HepG2 (cell line): ENCODE results near the gene R3HDM4. TPM values are rescaled to one million over a fixed set of nuclear protein-coding genes. Genes with fewer than 3 reads are reported as not detected.

Source experiments
- EP300 ChIP-seq, 3 experiments: sonication (generic) in 1 of 3; formaldehyde crosslinking in 1 of 3; IDR thresholded peaks; 2 replicates each; pipeline versions ENCODE4 v1.5.1 to v1.6.1; 2011 to 2020; ENCODE audit warnings: low read depth in 2 of 3, low read length in 2 of 3, borderline replicate concordance in 1 of 3, improper control_type of control experiment in 1 of 3, mild to moderate bottlenecking in 1 of 3, missing genetic modification reagents in 1 of 3, moderate library complexity in 1 of 3
- ETV5 ChIP-seq: IDR thresholded peaks from 2 replicates; pipeline ENCODE4 v1.6.1; 2018; ENCODE audit warnings: missing biosample characterization, missing genetic modification reagents, inconsistent platforms, borderline replicate concordance
- FOXA3 ChIP-seq: IDR thresholded peaks from 2 replicates; pipeline ENCODE4 v1.6.1; 2016; ENCODE audit warnings: missing genetic modification reagents, missing compliant biosample characterization
- HCFC1 ChIP-seq: fragments of 150-350 bp; IDR thresholded peaks from 2 replicates; pipeline ENCODE4 v1.6.1; 2014; ENCODE audit warnings: low read depth, low read length
- HNF4A ChIP-seq: sonication (generic); formaldehyde crosslinking; IDR thresholded peaks from 2 replicates; pipeline ENCODE4 v1.4.0; 2020; ENCODE audit warnings: missing genetic modification reagents
- TARDBP ChIP-seq: sonication (generic); formaldehyde crosslinking; IDR thresholded peaks from 2 replicates; pipeline ENCODE4 v1.8.0; 2022; ENCODE audit warnings: mild to moderate bottlenecking, missing genetic modification reagents
- TBX2 ChIP-seq: sonication (generic); formaldehyde crosslinking; IDR thresholded peaks from 2 replicates; pipeline ENCODE4 v1.5.0; 2020; ENCODE audit warnings: missing genetic modification reagents, mild to moderate bottlenecking, borderline replicate concordance
- U2AF2 ChIP-seq: fragments of 200-400 bp; formaldehyde crosslinking; IDR thresholded peaks from 2 replicates; pipeline ENCODE4 v1.6.1; 2017; ENCODE audit warnings: low read depth, mild to moderate bottlenecking, low read length
- ZNF234 ChIP-seq: sonication (generic); formaldehyde crosslinking; conservative IDR thresholded peaks from 2 replicates; pipeline ENCODE4 v1.5.1; 2020; ENCODE audit warnings: mild to moderate bottlenecking, missing genetic modification reagents
- ZNF496 ChIP-seq: sonication (generic); formaldehyde crosslinking; IDR thresholded peaks from 2 replicates; pipeline ENCODE4 v1.8.1; 2023; ENCODE audit warnings: mild to moderate bottlenecking, moderate library complexity, missing genetic modification reagents; ENCODE audit not compliant: insufficient replicate concordance
- ZNF549 ChIP-seq: sonication (generic); formaldehyde crosslinking; IDR thresholded peaks from 2 replicates; pipeline ENCODE4 v1.5.0; 2020; ENCODE audit warnings: missing genetic modification reagents
- ZNF777 ChIP-seq: sonication (generic); formaldehyde crosslinking; IDR thresholded peaks from 2 replicates; pipeline ENCODE4 v1.4.0; 2020; ENCODE audit warnings: missing genetic modification reagents
- ZNF878 ChIP-seq: sonication (generic); formaldehyde crosslinking; IDR thresholded peaks from 2 replicates; pipeline ENCODE4 v1.8.1; 2023; ENCODE audit warnings: mild to moderate bottlenecking, missing genetic modification reagents, moderate library complexity
- ZSCAN21 ChIP-seq: sonication (generic); formaldehyde crosslinking; IDR thresholded peaks from 2 replicates; pipeline ENCODE4 v1.8.0; 2022; ENCODE audit warnings: mild to moderate bottlenecking, missing genetic modification reagents, moderate library complexity, borderline replicate concordance
- polyA plus RNA-seq, 8 experiments: library from polyadenylated mRNA; depleted of rRNA in 3 of 8; stranded (reverse) in 7 of 8; unstranded in 1 of 8; fragments of >200 nt; fragmentation: Illumina TruSeq in 4 of 8; extraction: Trizol in 4 of 8; gene quantifications; 2 replicates each; pipeline versions ENCODE4 v1.2.1 to v1.2.3, GENCODE V29; 2011 to 2016; ENCODE audit warnings: low read depth in 4 of 8, missing spikeins in 1 of 8, mixed read lengths in 1 of 8; ENCODE audit not compliant: insufficient read depth in 1 of 8
- total RNA-seq, 5 experiments: library from RNA; depleted of rRNA; stranded (reverse); fragments of >200 nt; fragmentation: Illumina TruSeq; extraction: Trizol; gene quantifications; 2 replicates each; pipeline ENCODE4 v1.2.3, GENCODE V29; 2016; ENCODE audit warnings: low read depth in 1 of 5
- TF ChIP-seq, protein P1 (sequence below): sonication (generic); formaldehyde crosslinking; IDR thresholded peaks from 2 replicates; pipeline ENCODE4 v1.4.0; 2020; ENCODE audit warnings: missing genetic modification reagents
- TF ChIP-seq, protein P2 (sequence below): fragments of 450-650 bp; IDR thresholded peaks from 2 replicates; pipeline ENCODE4 v1.6.1; 2017; ENCODE audit warnings: mild to moderate bottlenecking
- TF ChIP-seq, protein P3 (sequence below): sonication (generic); formaldehyde crosslinking; conservative IDR thresholded peaks from 2 replicates; pipeline ENCODE4 v1.4.0; 2020; ENCODE audit warnings: missing genetic modification reagents
- TF ChIP-seq, protein P4 (sequence below): sonication (generic); formaldehyde crosslinking; IDR thresholded peaks from 2 replicates; pipeline ENCODE4 v1.4.0; 2020; ENCODE audit warnings: missing genetic modification reagents
- TF ChIP-seq, protein P5 (sequence below): sonication (generic); formaldehyde crosslinking; IDR thresholded peaks from 2 replicates; pipeline ENCODE4 v1.8.1; 2022; ENCODE audit warnings: low read depth, mild to moderate bottlenecking, missing genetic modification reagents

Gene R3HDM4
- total and polyA plus RNA-seq, 2 of the 13 experiments (the other 11 are each of a cell fraction or from before 2014, with no cell fraction given) = 26.2 to 26.9 TPM

DNA sequence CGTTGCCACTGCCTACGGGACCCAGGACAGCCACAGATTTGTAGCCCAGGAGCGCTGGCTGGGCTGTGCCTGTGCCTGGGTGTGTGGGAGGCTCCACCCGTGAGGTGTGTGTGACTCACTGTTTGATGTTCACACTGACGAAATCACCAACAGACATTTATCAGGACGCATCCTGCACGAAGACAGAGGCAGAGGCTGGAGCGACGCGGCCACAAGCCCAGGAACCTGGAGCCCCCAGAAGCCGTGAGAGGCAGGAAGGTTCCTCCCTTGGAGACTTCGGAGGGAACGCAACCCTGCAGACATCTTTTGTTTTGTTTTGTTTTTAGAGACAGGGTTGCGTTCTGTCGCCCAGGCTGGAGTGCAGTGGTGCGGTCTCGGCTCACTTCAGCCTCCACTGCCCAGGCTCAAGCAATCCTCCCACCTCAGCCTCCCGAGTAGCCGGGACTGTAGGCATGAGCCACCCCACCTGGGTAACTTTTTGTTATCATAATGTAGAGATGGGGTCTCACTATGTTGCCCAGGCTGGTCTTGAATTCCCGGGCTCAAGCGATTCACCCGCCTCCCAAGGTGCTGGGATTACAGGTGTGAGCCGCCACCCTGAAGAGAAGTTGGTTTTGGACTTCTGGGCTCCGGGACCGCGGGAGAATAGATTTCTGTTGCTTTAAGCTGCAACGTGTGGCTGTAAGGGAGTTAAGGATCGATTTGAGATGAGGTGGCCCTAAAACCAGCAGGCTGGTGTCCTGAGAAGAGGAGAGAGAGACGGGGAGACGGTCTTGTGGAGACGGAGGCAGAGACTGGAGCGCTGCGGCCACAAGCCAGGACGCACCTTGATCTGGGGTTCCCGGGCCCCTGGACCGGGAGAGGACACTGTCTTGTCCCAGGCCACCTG, 46.2 kb upstream of the R3HDM4 start (continued):
- TF ChIP-seq, protein P1, sequence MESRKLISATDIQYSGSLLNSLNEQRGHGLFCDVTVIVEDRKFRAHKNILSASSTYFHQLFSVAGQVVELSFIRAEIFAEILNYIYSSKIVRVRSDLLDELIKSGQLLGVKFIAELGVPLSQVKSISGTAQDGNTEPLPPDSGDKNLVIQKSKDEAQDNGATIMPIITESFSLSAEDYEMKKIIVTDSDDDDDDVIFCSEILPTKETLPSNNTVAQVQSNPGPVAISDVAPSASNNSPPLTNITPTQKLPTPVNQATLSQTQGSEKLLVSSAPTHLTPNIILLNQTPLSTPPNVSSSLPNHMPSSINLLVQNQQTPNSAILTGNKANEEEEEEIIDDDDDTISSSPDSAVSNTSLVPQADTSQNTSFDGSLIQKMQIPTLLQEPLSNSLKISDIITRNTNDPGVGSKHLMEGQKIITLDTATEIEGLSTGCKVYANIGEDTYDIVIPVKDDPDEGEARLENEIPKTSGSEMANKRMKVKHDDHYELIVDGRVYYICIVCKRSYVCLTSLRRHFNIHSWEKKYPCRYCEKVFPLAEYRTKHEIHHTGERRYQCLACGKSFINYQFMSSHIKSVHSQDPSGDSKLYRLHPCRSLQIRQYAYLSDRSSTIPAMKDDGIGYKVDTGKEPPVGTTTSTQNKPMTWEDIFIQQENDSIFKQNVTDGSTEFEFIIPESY (CRISPR knock-in tag) = peak; percentile 93
- TF ChIP-seq ETV5 (CRISPR knock-in tag) (peak; percentile 38; the same call in 1 of the 2 replicates), U2AF2 (no peak), ZNF496 (CRISPR knock-in tag) (no peak), ZSCAN21 (CRISPR knock-in tag) (no peak), FOXA3 (CRISPR knock-in tag) (peak; percentile 45; the same call in 1 of the 2 replicates), HNF4A (CRISPR knock-in tag) (no peak), TBX2 (CRISPR knock-in tag) (peak; percentile 45; the same call in 1 of the 2 replicates), TARDBP (0 out of 2 replicates have a peak, but pooled peaks have one; percentile 53), EP300 (IDR thresholded peaks at IDR 0.05; ENCODE audit: low read depth in 2 of 2, low read length in 2 of 2) (no peak), EP300 (CRISPR knock-in tag; IDR thresholded peaks at IDR 0.05; ENCODE audit: borderline replicate concordance) (peak; percentile 45; the same call in 1 of the 2 replicates), ZNF234 (CRISPR knock-in tag) (no peak), ZNF878 (CRISPR knock-in tag) (no peak), HCFC1 (no peak), ZNF777 (no peak), ZNF549 (CRISPR knock-in tag) (no peak)
- TF ChIP-seq, protein P2, sequence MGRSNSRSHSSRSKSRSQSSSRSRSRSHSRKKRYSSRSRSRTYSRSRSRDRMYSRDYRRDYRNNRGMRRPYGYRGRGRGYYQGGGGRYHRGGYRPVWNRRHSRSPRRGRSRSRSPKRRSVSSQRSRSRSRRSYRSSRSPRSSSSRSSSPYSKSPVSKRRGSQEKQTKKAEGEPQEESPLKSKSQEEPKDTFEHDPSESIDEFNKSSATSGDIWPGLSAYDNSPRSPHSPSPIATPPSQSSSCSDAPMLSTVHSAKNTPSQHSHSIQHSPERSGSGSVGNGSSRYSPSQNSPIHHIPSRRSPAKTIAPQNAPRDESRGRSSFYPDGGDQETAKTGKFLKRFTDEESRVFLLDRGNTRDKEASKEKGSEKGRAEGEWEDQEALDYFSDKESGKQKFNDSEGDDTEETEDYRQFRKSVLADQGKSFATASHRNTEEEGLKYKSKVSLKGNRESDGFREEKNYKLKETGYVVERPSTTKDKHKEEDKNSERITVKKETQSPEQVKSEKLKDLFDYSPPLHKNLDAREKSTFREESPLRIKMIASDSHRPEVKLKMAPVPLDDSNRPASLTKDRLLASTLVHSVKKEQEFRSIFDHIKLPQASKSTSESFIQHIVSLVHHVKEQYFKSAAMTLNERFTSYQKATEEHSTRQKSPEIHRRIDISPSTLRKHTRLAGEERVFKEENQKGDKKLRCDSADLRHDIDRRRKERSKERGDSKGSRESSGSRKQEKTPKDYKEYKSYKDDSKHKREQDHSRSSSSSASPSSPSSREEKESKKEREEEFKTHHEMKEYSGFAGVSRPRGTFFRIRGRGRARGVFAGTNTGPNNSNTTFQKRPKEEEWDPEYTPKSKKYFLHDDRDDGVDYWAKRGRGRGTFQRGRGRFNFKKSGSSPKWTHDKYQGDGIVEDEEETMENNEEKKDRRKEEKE = no peak
- TF ChIP-seq, protein P3, sequence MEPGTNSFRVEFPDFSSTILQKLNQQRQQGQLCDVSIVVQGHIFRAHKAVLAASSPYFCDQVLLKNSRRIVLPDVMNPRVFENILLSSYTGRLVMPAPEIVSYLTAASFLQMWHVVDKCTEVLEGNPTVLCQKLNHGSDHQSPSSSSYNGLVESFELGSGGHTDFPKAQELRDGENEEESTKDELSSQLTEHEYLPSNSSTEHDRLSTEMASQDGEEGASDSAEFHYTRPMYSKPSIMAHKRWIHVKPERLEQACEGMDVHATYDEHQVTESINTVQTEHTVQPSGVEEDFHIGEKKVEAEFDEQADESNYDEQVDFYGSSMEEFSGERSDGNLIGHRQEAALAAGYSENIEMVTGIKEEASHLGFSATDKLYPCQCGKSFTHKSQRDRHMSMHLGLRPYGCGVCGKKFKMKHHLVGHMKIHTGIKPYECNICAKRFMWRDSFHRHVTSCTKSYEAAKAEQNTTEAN = no peak
- TF ChIP-seq, protein P4, sequence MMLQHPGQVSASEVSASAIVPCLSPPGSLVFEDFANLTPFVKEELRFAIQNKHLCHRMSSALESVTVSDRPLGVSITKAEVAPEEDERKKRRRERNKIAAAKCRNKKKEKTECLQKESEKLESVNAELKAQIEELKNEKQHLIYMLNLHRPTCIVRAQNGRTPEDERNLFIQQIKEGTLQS = peak; percentile 82
- TF ChIP-seq, protein P5, sequence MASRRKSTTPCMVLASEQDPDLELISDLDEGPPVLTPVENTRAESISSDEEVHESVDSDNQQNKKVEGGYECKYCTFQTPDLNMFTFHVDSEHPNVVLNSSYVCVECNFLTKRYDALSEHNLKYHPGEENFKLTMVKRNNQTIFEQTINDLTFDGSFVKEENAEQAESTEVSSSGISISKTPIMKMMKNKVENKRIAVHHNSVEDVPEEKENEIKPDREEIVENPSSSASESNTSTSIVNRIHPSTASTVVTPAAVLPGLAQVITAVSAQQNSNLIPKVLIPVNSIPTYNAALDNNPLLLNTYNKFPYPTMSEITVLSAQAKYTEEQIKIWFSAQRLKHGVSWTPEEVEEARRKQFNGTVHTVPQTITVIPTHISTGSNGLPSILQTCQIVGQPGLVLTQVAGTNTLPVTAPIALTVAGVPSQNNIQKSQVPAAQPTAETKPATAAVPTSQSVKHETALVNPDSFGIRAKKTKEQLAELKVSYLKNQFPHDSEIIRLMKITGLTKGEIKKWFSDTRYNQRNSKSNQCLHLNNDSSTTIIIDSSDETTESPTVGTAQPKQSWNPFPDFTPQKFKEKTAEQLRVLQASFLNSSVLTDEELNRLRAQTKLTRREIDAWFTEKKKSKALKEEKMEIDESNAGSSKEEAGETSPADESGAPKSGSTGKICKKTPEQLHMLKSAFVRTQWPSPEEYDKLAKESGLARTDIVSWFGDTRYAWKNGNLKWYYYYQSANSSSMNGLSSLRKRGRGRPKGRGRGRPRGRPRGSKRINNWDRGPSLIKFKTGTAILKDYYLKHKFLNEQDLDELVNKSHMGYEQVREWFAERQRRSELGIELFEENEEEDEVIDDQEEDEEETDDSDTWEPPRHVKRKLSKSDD = 0 out of 2 replicates have a peak, but pooled peaks have one; percentile 30
